ENCODE measurements around the gene FTHL17. TPM values are rescaled to one million over a fixed set of nuclear protein-coding genes. Genes with fewer than 3 reads are reported as not detected.

FTHL17 gene
- total RNA-seq, 1 experiment from 2014 or later, result not detected

Other genes starting within 250 kb of the FTHL17 start
- 10.4 to 12.6 TPM (median 12.0 TPM) in 3 replicates for gene TAB3, start 182.8 kb downstream of the FTHL17 start, total RNA-seq (2021)